H1 (cell line): Measurements from ENCODE around the gene LRBA. TPM values are rescaled to one million over a fixed set of nuclear protein-coding genes. Genes with fewer than 3 reads are reported as not detected.

Experiments used
- CTCF ChIA-PET: fragments of 300-600 bp; sonication (Branson Sonifier 250); formaldehyde crosslinking; loops from one replicate; lab custom pipeline; 2021; ENCODE audit not compliant: partially characterized antibody; lab: Charles Lee
- POLR2A ChIA-PET: fragments of 300-600 bp; sonication (Branson Sonifier 250); formaldehyde crosslinking; loops from one replicate; lab custom pipeline; 2021; ENCODE audit warnings: inconsistent platforms; ENCODE audit not compliant: partially characterized antibody; lab: Charles Lee
- DNase-seq, 2 experiments: peaks; one replicate each; pipeline versions ENCODE4 v3.0.0 to v3.0.0-alpha.2; 2010 to 2022; ENCODE audit warnings: low spot score in 2 of 2, low read depth in 1 of 2, mixed read lengths in 1 of 2
- FAIRE-seq: peaks from 2 replicates; lab custom pipeline; 2011; peaks lifted over from hg19 to GRCh38; lab: Jason Lieb, UNC
- H2AFZ ChIP-seq: 2 replicates; pipeline ENCODE4 v1.8.1; 2012; ENCODE audit warnings: low read length, inconsistent platforms
- H2AK5ac ChIP-seq: 2 replicates; pipeline ENCODE4 v1.6.1; 2013; ENCODE audit warnings: low read depth, low read length
- H2BK120ac ChIP-seq: replicated peaks from 2 replicates; pipeline ENCODE3; 2013; ENCODE audit warnings: low read depth, low read length, inconsistent platforms
- H2BK12ac ChIP-seq: 2 replicates; pipeline ENCODE4 v1.6.1; 2013; ENCODE audit warnings: low read depth, low read length
- H2BK15ac ChIP-seq: 2 replicates; pipeline ENCODE4 v1.6.1; 2013; ENCODE audit warnings: low read length
- H2BK20ac ChIP-seq: 2 replicates; pipeline ENCODE4 v1.6.1; 2013; ENCODE audit warnings: low read length
- H2BK5ac ChIP-seq: 2 replicates; pipeline ENCODE4 v1.6.1; 2013; ENCODE audit warnings: low read depth, low read length
- H3K14ac ChIP-seq: 2 replicates; pipeline ENCODE4 v1.6.1; 2013; ENCODE audit warnings: inconsistent platforms; ENCODE audit not compliant: insufficient read length
- H3K18ac ChIP-seq: 2 replicates; pipeline ENCODE4 v1.6.1; 2013; ENCODE audit warnings: low read length; ENCODE audit errors: extremely low read depth
- H3K23ac ChIP-seq: 2 replicates; pipeline ENCODE4 v1.6.1; 2013; ENCODE audit warnings: inconsistent platforms; ENCODE audit not compliant: insufficient read length
- H3K23me2 ChIP-seq: 2 replicates; pipeline ENCODE4 v1.6.1; 2013; ENCODE audit warnings: low read depth, low read length
- H3K27ac ChIP-seq: 2 replicates; pipeline ENCODE4 v1.6.1; 2011; ENCODE audit warnings: low read depth, low read length, inconsistent platforms
- H3K27me3 ChIP-seq, 4 experiments: replicated peaks in 1 of 4; 1 replicate in 1 of 4; 2 replicates in 3 of 4; pipeline versions ENCODE4 v1.6.1 to v1.8.1; 2011 to 2013; ENCODE audit warnings: low read length in 3 of 4, mild to moderate bottlenecking in 3 of 4, inconsistent platforms in 2 of 4, mixed read lengths in 2 of 4, moderate library complexity in 1 of 4; ENCODE audit not compliant: control insufficient read depth in 3 of 4, insufficient read depth in 3 of 4; ENCODE audit errors: extremely low read depth in 1 of 4
- H3K36me3 ChIP-seq, 4 experiments: 2 replicates each; pipeline versions ENCODE4 v1.6.1 to v1.8.1; 2011 to 2013; ENCODE audit warnings: mild to moderate bottlenecking in 4 of 4, low read length in 3 of 4, moderate library complexity in 2 of 4, control low read depth in 1 of 4, inconsistent platforms in 1 of 4; ENCODE audit not compliant: insufficient read depth in 4 of 4, control insufficient read depth in 2 of 4
- H3K4ac ChIP-seq: replicated peaks from 2 replicates; pipeline ENCODE3; 2013; ENCODE audit warnings: low read length, low read depth, mixed read lengths, inconsistent platforms; ENCODE audit not compliant: insufficient read length
- H3K4me1 ChIP-seq, 4 experiments: replicated peaks in 1 of 4; 1 replicate in 1 of 4; 2 replicates in 3 of 4; pipeline versions ENCODE4 v1.6.1 to v1.8.1; 2011 to 2013; ENCODE audit warnings: low read length in 3 of 4, inconsistent platforms in 2 of 4, mixed read lengths in 1 of 4; ENCODE audit not compliant: insufficient read depth in 4 of 4, control insufficient read depth in 3 of 4
- H3K4me2 ChIP-seq, 2 experiments: 2 replicates each; pipeline versions ENCODE4 v1.6.1 to v1.8.1; 2011 to 2013; ENCODE audit warnings: low read depth in 2 of 2, low read length in 2 of 2, control low read depth in 1 of 2, inconsistent platforms in 1 of 2, mild to moderate bottlenecking in 1 of 2; ENCODE audit not compliant: insufficient read depth in 1 of 2
- H3K4me3 ChIP-seq, 4 experiments: fragments of 200-600, 300-600 bp in 1 of 4; sonication (generic), shearing (Covaris generic), sonication (Bioruptor Twin) in 1 of 4; 2 replicates each; pipeline versions ENCODE4 v1.5.1 to v1.8.1; 2011 to 2016; ENCODE audit warnings: low read length in 4 of 4, low read depth in 3 of 4, control low read depth in 2 of 4, inconsistent platforms in 2 of 4, mild to moderate bottlenecking in 2 of 4, mixed read lengths in 1 of 4, moderate library complexity in 1 of 4; ENCODE audit not compliant: insufficient read depth in 2 of 4; ENCODE audit errors: extremely low read depth in 1 of 4
- H3K56ac ChIP-seq: replicated peaks from 2 replicates; pipeline ENCODE3; 2013; ENCODE audit warnings: low read depth, mild to moderate bottlenecking, mixed read lengths, low read length, inconsistent platforms; ENCODE audit not compliant: insufficient read length
- H3K79me1 ChIP-seq: 2 replicates; pipeline ENCODE4 v1.6.1; 2013; ENCODE audit warnings: low read depth, low read length, control low read depth
- H3K79me2 ChIP-seq, 2 experiments: 2 replicates each; pipeline versions ENCODE4 v1.6.1 to v1.8.1; 2012 to 2013; ENCODE audit warnings: low read length in 2 of 2, mild to moderate bottlenecking in 2 of 2, inconsistent platforms in 1 of 2; ENCODE audit not compliant: insufficient read depth in 2 of 2, control insufficient read depth in 1 of 2
- H3K9ac ChIP-seq, 4 experiments: replicated peaks in 1 of 4; 1 replicate in 1 of 4; 2 replicates in 3 of 4; pipeline versions ENCODE4 v1.6.1 to v1.8.1; 2011 to 2013; ENCODE audit warnings: low read depth in 3 of 4, low read length in 3 of 4, control low read depth in 2 of 4, mild to moderate bottlenecking in 2 of 4, moderate library complexity in 2 of 4, inconsistent platforms in 1 of 4; ENCODE audit errors: extremely low read depth in 1 of 4
- H3K9me3 ChIP-seq, 2 experiments: 2 replicates each; pipeline versions ENCODE4 v1.6.1 to v1.8.1; 2012 to 2013; ENCODE audit warnings: mild to moderate bottlenecking in 2 of 2, moderate library complexity in 2 of 2, control low read depth in 1 of 2, inconsistent platforms in 1 of 2, low read depth in 1 of 2, low read length in 1 of 2, mixed read lengths in 1 of 2; ENCODE audit not compliant: insufficient read depth in 2 of 2
- H4K20me1 ChIP-seq, 2 experiments: replicated peaks in 1 of 2; 2 replicates each; pipeline versions ENCODE3 to v1.8.1; 2011 to 2013; ENCODE audit warnings: inconsistent platforms in 2 of 2, low read length in 2 of 2, mild to moderate bottlenecking in 1 of 2; ENCODE audit not compliant: insufficient read depth in 2 of 2, control insufficient read depth in 1 of 2
- H4K5ac ChIP-seq: 2 replicates; pipeline ENCODE4 v1.6.1; 2013; ENCODE audit warnings: low read length, low read depth, mixed read lengths, inconsistent platforms; ENCODE audit not compliant: insufficient read length
- H4K8ac ChIP-seq: 2 replicates; pipeline ENCODE4 v1.8.0; 2013; ENCODE audit warnings: mild to moderate bottlenecking, moderate library complexity, low read length, inconsistent platforms; ENCODE audit not compliant: insufficient read depth; ENCODE audit errors: extremely low read depth
- H4K91ac ChIP-seq: replicated peaks from 2 replicates; pipeline ENCODE3; 2013; ENCODE audit warnings: low read length, mixed read lengths, inconsistent platforms; ENCODE audit not compliant: insufficient read length
- WGBS, 2 experiments: shearing (Covaris generic) in 1 of 2; methylation state at CpG; one replicate each; pipeline versions ENCODE4 v1.1.6 to v1.1.7; 2013 to 2015; ENCODE audit warnings: low lambda C conversion rate in 2 of 2, mixed read lengths in 2 of 2, inconsistent platforms in 1 of 2, low coverage in 1 of 2, missing lambda C conversion rate in 1 of 2; ENCODE audit not compliant: insufficient replicate concordance in 2 of 2, insufficient coverage in 1 of 2, insufficient read length in 1 of 2; ENCODE audit errors: extremely low coverage in 1 of 2, missing lambda C conversion rate in 1 of 2; 5-methylcytosine and 5-hydroxymethylcytosine counted together
- polyA plus RNA-seq, 7 experiments: library from polyadenylated mRNA; depleted of rRNA in 3 of 7; stranded (reverse) in 5 of 7; unstranded in 2 of 7; fragments of >200 nt in 5 of 7; fragments of 200-250 nt in 2 of 7; gene quantifications; 1 replicate in 5 of 7; 2 replicates in 1 of 7; 4 replicates in 1 of 7; pipeline versions ENCODE4 v1.2.1 to v1.2.3, GENCODE V29; 2011 to 2013; ENCODE audit warnings: missing spikeins in 2 of 7, mixed read lengths in 2 of 7
- total RNA-seq: library from RNA; stranded (reverse); fragmentation: NEBNext Ultra II Directional; extraction: Animal tissue kit (Norgen Biotek cat#: 25700); gene quantifications from 2 replicates; pipeline ENCODE4 v1.2.1, GENCODE V29; 2021

The LRBA gene
- total and polyA plus RNA-seq, 2 of the 8 experiments (the other 6 are each of a cell fraction or from before 2014, with no cell fraction given), result 54.6 to 83.2 TPM

DNA sequence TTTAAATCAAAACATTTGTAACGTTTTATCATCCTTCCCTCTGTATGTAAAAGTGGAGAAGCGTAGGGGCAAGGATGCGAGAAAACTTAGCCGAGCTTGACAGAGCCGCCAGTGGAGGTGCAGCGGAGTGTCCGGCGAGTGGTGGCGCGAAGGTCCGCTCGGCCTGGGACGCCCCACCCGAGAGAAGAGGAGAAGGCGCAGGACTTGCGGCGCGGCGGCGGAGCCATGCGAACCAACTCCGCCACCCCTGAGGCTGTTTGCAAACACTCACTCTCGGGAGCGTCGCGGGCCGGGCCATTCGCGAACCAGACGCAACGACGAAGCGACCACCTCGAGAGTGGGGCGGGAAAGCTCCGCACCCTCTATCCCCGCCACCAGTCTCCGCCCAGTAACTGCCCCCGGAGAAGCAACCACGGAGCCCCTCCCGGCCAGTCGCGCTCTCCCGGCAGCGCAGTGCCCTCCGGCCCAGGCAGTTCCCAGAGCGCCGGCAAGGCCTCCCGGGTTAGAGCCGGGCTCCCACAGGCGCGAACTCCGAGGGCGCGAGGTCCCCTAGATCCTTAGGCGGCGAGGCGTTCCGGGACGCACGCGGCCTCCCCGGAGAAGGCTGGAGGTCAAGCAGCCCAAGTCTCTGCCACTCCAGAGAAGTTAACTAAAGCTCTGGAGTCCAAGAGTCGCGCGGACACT, 435.4 kb downstream of the LRBA start:
- Histone ChIP-seq H4K5ac (no peak overlapping the region), H3K9me3 (no peaks in the 10 kb centered on the region), H3K27ac (no peak overlapping the region), H3K79me2 (no peaks in the 10 kb centered on the region), H3K9ac (peak overlapping the region in 2 of 4 experiments; percentile 5 to 13; a peak in 2 of 7 replicates), H3K18ac (no peak overlapping the region), H3K56ac (no peak overlapping the region), H2BK15ac (no peak overlapping the region), H3K27me3 (peaks cover 2 to 48% (median 34%) of the 10 kb centered on the region in 4 experiments; a peak in 6 of 7 replicates), H3K4ac (no peak overlapping the region), H3K4me1 (peaks cover 6 to 15% (median 8%) of the 10 kb centered on the region in 4 experiments; a peak in 5 of 7 replicates), H3K79me1 (no peaks in the 10 kb centered on the region; the same call in 1 of the 2 replicates), H2BK12ac (no peak overlapping the region), H3K23ac (no peak overlapping the region), H2AK5ac (no peak overlapping the region), H3K4me2 (peak overlapping the region; percentile 63 to 92), H2BK20ac (no peak overlapping the region), H4K91ac (no peak overlapping the region), H2BK5ac (no peak overlapping the region), H3K14ac (no peak overlapping the region), H2AFZ (no peak overlapping the region), H3K4me3 (peak overlapping the region; percentile 46 to 69 (median 60)), H2BK120ac (no peak overlapping the region), H3K23me2 (peaks cover 27% of the 10 kb centered on the region), H3K36me3 (no peaks in the 10 kb centered on the region), H4K8ac (no peak overlapping the region), H4K20me1 (peaks cover 14 to 20% of the 10 kb centered on the region in 2 experiments)
- peak in 1 of 2 experiments; percentile 72 for DNase-seq
- ChIA-PET CTCF (interaction anchor here (0.6 to 1.3 kb wide), 3 partner anchors 11 to 281 kb away, joined by 3 to 4 read pairs (median 4); no protein-coding TSS in a partner anchor), POLR2A (interaction anchor here (0.6 to 2.3 kb wide), 5 partner anchors 9 to 210 kb away, joined by 3 to 11 read pairs (median 4); no protein-coding TSS in a partner anchor)
- FAIRE-seq, result no peak
- 1% methylated on average over 62 of the region's 66 CpGs; no CpG with 5 or more reads in 1 of the 2 experiments for WGBS, 2 experiments
